GM13977 (cell line): ENCODE data around the gene PTCH1.

Source experiments
- DNase-seq: peaks from one replicate; pipeline ENCODE4 v3.0.0; 2012; ENCODE audit warnings: low spot score
- in situ Hi-C: fragments of 300-500 bp; cut with MboI; formaldehyde crosslinking; loops from one replicate; pipeline ENCODE4 v1.12.0; 2022; ENCODE audit warnings: low sequenced_read_pairs, low pct_unique_long_range_greater_than_20kb, mixed read lengths, inconsistent platforms; ENCODE audit not compliant: unreplicated experiment
- TF ChIP-seq, protein P1 (sequence below): IDR thresholded peaks from 2 replicates; pipeline ENCODE4 v1.5.1; 2012; ENCODE audit warnings: mild to moderate bottlenecking, control low read depth; ENCODE audit not compliant: insufficient read depth; ENCODE audit errors: extremely low read depth, missing control alignments

PTCH1 gene

DNA sequence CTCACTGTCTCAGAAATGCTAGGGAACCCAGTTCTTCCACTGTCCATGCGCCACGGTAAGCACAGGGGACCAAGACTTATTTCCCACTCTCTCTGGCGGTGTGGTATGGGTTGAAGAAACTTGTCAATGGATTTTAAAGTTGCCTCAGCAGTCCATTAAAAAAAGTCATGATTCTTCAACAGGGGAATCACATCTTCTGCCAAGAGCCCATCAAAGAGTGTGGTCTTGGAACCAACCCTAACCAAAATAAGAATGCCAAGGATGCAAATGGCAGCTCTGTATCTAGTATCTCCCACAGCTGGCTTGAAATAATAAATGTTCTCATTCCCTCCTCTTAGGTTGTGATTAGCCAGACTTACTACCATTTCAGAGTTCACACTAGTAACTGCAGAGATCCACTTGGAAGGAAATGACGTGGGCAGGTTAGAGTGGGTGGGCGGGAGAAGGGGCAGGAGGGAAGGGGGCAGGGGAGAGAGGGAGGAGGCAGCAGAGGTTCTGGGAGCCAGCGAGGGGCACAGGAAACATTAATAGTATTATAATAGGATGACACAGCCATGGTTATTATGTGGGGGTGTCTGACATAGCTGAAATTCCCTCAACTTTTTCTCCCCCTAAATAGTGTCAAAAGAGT lies 17.6 kb downstream of the PTCH1 start:
- TF ChIP-seq, protein P1, sequence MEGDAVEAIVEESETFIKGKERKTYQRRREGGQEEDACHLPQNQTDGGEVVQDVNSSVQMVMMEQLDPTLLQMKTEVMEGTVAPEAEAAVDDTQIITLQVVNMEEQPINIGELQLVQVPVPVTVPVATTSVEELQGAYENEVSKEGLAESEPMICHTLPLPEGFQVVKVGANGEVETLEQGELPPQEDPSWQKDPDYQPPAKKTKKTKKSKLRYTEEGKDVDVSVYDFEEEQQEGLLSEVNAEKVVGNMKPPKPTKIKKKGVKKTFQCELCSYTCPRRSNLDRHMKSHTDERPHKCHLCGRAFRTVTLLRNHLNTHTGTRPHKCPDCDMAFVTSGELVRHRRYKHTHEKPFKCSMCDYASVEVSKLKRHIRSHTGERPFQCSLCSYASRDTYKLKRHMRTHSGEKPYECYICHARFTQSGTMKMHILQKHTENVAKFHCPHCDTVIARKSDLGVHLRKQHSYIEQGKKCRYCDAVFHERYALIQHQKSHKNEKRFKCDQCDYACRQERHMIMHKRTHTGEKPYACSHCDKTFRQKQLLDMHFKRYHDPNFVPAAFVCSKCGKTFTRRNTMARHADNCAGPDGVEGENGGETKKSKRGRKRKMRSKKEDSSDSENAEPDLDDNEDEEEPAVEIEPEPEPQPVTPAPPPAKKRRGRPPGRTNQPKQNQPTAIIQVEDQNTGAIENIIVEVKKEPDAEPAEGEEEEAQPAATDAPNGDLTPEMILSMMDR: no peak
- in situ Hi-C loops: no loop called here
- no peak for DNase-seq

- DNase-seq: no peak
- TF ChIP-seq, protein P1: no peak
- in situ Hi-C loops: no loop called here
These were observed 18.1 kb downstream of the PTCH1 start for GRCh38 chr9:95498641-95499040.

DNA sequence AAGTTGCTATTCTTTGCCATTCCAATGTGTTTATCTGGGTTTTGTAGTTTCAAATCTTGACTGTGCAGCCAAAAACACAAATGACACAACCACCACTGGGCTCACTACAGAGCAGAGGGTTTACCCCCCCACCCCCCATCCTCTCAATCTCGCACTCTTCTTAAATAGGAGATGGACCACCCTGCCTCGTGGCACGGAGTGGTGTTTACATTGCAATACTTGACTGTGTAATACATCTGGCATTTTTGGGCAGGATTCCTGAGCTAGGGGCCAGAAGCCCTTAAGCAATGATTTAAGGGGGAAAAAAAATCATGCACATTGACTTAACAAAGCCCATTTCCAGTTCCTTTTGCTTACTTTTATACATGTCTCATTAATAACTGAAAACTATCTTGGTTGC lies 19.0 kb downstream of the PTCH1 start:
- DNase-seq: no peak
- TF ChIP-seq, protein P1: no peak
- in situ Hi-C loops: no loop called here

DNA sequence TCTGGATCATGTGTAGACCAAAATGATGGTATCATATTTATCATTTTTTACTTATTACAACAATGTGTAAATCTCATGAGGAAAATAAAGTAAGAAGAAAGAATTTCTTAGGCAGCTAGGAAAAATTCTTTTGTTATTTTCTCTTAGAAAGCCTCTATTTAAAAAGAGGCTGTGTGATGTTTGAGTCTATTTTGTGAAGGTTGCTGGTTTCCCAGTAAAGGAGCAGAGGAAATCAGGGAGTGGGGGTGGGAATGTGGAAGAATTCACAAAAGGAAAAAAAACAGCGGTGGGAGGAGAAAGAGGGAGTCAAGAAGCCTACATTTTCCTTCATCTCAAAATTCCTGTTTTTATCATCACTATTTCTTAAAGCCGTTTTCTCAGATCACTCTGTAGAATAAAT lies 20.1 kb downstream of the PTCH1 start:
- TF ChIP-seq, protein P1: no peak
- in situ Hi-C loops: no loop called here
- DNase-seq: no peak

- TF ChIP-seq, protein P1: no peak
- no peak for DNase-seq
- in situ Hi-C loops: no loop called here
These were observed 20.8 kb downstream of the PTCH1 start for GRCh38 chr9:95495961-95496360.

GRCh38 chr9:95495529-95495928 lies 21.2 kb downstream of the PTCH1 start:
- TF ChIP-seq, protein P1: no peak
- no peak for DNase-seq
- in situ Hi-C loops: no loop called here
